ENCODE data around the gene SNW1.

DNA sequence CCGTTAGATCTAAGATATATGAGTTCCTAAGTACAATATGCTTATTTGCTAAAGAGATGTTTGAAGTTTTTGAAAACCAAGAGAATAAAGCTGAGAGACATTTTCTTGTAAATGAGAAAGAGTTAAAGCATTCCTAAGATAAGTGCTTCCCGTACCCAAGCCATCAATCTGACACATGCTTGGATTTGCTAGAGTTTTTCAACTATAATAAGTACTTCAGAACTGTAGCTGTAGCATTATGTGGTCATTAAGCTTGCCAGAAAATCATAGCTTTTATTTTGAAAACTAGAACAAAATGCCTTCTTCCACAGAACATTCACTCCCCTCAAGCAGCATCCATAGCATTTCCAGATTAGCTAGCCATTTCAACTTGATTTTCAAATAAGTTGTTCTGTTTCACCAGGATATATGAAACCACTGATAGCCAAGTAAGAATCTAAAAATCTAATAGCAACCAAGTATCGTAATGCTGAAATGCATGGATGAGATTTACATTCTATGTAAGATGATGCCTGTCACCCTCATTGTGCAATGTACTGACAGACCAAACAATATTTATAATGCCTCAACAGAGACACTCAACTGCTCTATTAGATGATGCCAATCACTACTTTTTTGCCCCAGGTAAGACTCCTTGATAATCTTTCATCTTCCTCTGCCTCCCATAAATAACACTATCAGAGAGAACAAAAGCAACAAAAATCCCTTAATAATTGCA lies 8.0 kb downstream of the SNW1 start:
- TF ChIP-seq POLR2A (IDR thresholded peaks at IDR 0.05) (no peak), EP300 (IDR thresholded peaks at IDR 0.05) (no peak), CTCF (IDR thresholded peaks at IDR 0.05) (no peak)

All from tibial nerve (tissue), 4 donors.